ENCODE results near the gene EMC10.

DNA sequence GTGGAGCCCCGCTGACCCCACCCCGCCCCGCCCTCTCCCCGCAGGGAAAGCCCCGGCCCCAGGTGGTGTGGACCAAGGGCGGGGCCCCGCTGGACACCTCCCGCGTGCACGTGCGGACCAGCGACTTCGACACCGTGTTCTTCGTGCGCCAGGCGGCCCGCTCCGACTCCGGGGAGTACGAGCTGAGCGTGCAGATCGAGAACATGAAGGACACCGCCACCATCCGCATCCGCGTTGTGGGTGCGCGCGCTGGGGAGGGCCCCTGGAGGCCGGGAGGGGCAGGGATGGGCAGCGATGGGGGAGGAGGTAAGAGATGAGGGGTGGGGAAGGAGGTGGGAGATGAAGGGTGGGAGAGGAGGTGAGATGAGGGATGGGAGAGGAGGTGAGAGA, 17.2 kb upstream of the EMC10 start:
- TF ChIP-seq, protein P1, sequence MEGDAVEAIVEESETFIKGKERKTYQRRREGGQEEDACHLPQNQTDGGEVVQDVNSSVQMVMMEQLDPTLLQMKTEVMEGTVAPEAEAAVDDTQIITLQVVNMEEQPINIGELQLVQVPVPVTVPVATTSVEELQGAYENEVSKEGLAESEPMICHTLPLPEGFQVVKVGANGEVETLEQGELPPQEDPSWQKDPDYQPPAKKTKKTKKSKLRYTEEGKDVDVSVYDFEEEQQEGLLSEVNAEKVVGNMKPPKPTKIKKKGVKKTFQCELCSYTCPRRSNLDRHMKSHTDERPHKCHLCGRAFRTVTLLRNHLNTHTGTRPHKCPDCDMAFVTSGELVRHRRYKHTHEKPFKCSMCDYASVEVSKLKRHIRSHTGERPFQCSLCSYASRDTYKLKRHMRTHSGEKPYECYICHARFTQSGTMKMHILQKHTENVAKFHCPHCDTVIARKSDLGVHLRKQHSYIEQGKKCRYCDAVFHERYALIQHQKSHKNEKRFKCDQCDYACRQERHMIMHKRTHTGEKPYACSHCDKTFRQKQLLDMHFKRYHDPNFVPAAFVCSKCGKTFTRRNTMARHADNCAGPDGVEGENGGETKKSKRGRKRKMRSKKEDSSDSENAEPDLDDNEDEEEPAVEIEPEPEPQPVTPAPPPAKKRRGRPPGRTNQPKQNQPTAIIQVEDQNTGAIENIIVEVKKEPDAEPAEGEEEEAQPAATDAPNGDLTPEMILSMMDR (IDR thresholded peaks at IDR 0.05) = no peak
- TF ChIP-seq TCF7L2 (IDR thresholded peaks at IDR 0.05; ENCODE audit: low read depth, low read length) = no peak
